IgD-negative memory B cell (primary cell): Measurements from ENCODE around the gene KLHL42. TPM values are rescaled to one million over a fixed set of nuclear protein-coding genes. Genes with fewer than 3 reads are reported as not detected.

Experiments
- H3K27ac Mint-ChIP-seq, 3 donors: one replicate each; pipeline ENCODE4 v1.8.0; 2020 to 2022; ENCODE audit warnings: mild to moderate bottlenecking in 3 of 3, mixed read lengths in 3 of 3, moderate library complexity in 1 of 3
- H3K27me3 Mint-ChIP-seq: one replicate; pipeline ENCODE4 v1.8.0; 2021; ENCODE audit warnings: mixed read lengths
- H3K36me3 Mint-ChIP-seq: one replicate; pipeline ENCODE4 v1.8.0; 2020; ENCODE audit warnings: mild to moderate bottlenecking, mixed read lengths
- H3K4me1 Mint-ChIP-seq, 3 donors: one replicate each; pipeline ENCODE4 v1.8.0; 2020 to 2022; ENCODE audit warnings: mixed read lengths in 3 of 3, mild to moderate bottlenecking in 1 of 3
- H3K4me3 Mint-ChIP-seq, 4 donors: one replicate each; pipeline ENCODE4 v1.8.0; 2020 to 2022; ENCODE audit warnings: mild to moderate bottlenecking in 4 of 4, mixed read lengths in 4 of 4, moderate library complexity in 3 of 4
- H3K9me3 Mint-ChIP-seq, 3 donors: one replicate each; pipeline ENCODE4 v1.8.0; 2020 to 2021; ENCODE audit warnings: mixed read lengths in 3 of 3, mild to moderate bottlenecking in 1 of 3
- polyA plus RNA-seq: library from polyadenylated mRNA; unstranded; fragments of 300-500 nt; fragmentation: Illumina TruSeq; gene quantifications from one replicate; pipeline ENCODE4 v1.2.3, GENCODE V29; 2021

The KLHL42 gene
- polyA plus RNA-seq, 1 donor from 2014 or later, result 12.8 TPM

GRCh38 chr12:27771481-27772327 lies 8.3 kb upstream of the KLHL42 start:
- Mint-ChIP-seq H3K4me1 (peaks cover 0 to 2% (median 0%) of the 10 kb centered on the region in 3 donors), H3K27ac (no peak overlapping the region), H3K36me3 (peaks cover 2% of the 10 kb centered on the region), H3K4me3 (no peak overlapping the region), H3K9me3 (no peaks in the 10 kb centered on the region), H3K27me3 (no peaks in the 10 kb centered on the region)

- Mint-ChIP-seq H3K36me3 (peaks cover 3% of the 10 kb centered on the region), H3K27ac (no peak overlapping the region), H3K27me3 (no peaks in the 10 kb centered on the region), H3K4me1 (peaks cover 0 to 2% (median 0%) of the 10 kb centered on the region in 3 donors), H3K4me3 (no peak overlapping the region), H3K9me3 (no peaks in the 10 kb centered on the region)
Observed at GRCh38 chr12:27772328-27773049, 7.5 kb upstream of the KLHL42 start.

GRCh38 chr12:27777141-27777540 lies 2.9 kb upstream of the KLHL42 start:
- Mint-ChIP-seq H3K36me3 (peaks cover 2% of the 10 kb centered on the region), H3K4me1 (peaks cover 8 to 16% (median 15%) of the 10 kb centered on the region in 3 donors), H3K9me3 (no peaks in the 10 kb centered on the region), H3K4me3 (peak overlapping the region in 2 of 4 donors; percentile 12 to 28), H3K27ac (no peak overlapping the region), H3K27me3 (no peaks in the 10 kb centered on the region)

DNA sequence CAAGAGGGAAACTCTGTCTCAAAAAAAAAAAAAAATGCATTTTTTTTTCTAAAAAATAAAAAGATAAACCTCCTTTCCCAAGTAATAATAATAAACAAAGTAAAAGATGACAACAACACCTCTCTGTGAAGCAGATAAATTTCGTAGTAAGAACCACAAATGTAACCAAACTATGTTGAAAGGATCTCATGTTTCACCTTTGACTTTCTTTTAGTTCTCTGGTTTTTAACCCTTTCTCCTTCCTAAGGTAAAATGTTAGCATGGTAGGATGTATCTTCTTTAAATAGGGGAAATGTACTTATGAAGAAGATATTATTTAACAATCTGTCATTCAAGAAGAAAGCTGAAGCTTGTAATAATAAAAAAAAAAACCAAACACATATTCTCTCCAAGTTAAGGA lies 1.8 kb upstream of the KLHL42 start:
- peaks cover 5% of the 10 kb centered on the region for H3K36me3 Mint-ChIP-seq
- H3K27me3 Mint-ChIP-seq, result no peaks in the 10 kb centered on the region
- peaks cover 11 to 23% (median 22%) of the 10 kb centered on the region in 3 donors for H3K4me1 Mint-ChIP-seq
- H3K9me3 Mint-ChIP-seq, result no peaks in the 10 kb centered on the region
- peak overlapping the region in 1 of 4 donors; percentile 87 for H3K4me3 Mint-ChIP-seq
- no peak overlapping the region for H3K27ac Mint-ChIP-seq

GRCh38 chr12:27779416-27779919 lies 565 bp upstream of the KLHL42 start:
- H3K4me1 Mint-ChIP-seq, result peaks cover 17 to 26% (median 25%) of the 10 kb centered on the region in 3 donors
- peak overlapping the region; percentile 1 to 91 (median 57) for H3K27ac Mint-ChIP-seq

GRCh38 chr12:27780612-27781408 lies 777 bp downstream of the KLHL42 start:
- H3K9me3 Mint-ChIP-seq, result no peaks in the 10 kb centered on the region
- H3K4me1 Mint-ChIP-seq, result peaks cover 17 to 30% (median 30%) of the 10 kb centered on the region in 3 donors
- peak overlapping the region; percentile 81 to 92 (median 87) for H3K4me3 Mint-ChIP-seq
- H3K36me3 Mint-ChIP-seq, result peaks cover 8% of the 10 kb centered on the region
- no peaks in the 10 kb centered on the region for H3K27me3 Mint-ChIP-seq
- H3K27ac Mint-ChIP-seq, result peak overlapping the region in 1 of 3 donors; percentile 62

More at GRCh38 chr12:27779416-27779919, 565 bp upstream of the KLHL42 start:
- Mint-ChIP-seq H3K9me3 (no peaks in the 10 kb centered on the region), H3K4me3 (peak overlapping the region; percentile 83 to 95 (median 90)), H3K36me3 (peaks cover 6% of the 10 kb centered on the region), H3K27me3 (no peaks in the 10 kb centered on the region)

DNA sequence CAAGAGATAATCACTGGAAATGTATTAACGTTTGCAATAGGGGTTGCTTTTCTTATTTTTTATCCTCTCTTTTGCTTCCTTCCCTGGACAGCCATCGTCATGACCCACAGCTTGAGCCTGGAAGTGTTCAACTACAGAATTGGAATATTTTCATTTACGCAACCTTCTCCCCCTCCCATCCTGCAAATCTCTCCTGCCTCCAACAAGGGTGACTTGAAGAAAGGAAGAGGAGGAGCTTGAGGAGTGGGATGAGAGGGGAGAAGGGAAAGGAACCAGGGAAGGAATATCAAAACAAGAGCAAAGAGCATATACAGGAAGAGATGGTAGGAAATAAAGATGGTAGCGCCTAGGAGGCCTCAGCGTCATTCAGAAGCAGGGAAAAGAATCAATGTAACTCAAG lies 1.6 kb downstream of the KLHL42 start:
- Mint-ChIP-seq H3K9me3 (no peaks in the 10 kb centered on the region), H3K27me3 (no peaks in the 10 kb centered on the region), H3K4me3 (peak overlapping the region in 3 of 4 donors; percentile 63 to 83 (median 81)), H3K36me3 (peaks cover 8% of the 10 kb centered on the region), H3K27ac (peak overlapping the region in 2 of 3 donors; percentile 31 to 62), H3K4me1 (peaks cover 17 to 36% (median 33%) of the 10 kb centered on the region in 3 donors)

DNA sequence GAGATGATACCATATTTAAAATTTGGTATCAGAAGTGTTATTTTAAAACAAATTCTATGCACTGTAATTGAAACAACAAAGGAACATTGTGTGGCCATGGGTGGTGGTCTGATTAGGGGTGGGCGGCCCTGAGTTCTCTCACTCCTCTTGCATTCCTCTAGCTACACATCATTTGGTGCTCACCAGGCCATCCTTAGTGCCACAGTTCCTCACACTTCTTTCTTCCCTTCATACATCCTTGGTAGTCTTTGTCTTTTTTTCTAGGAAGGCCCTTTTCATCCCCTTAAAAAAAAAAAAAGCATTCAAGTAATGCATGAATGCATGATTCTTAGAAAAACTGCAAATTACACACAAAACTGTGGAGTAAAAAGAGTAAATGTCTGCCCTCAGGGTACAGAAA lies 2.4 kb downstream of the KLHL42 start:
- Mint-ChIP-seq H3K36me3 (peaks cover 7% of the 10 kb centered on the region), H3K27me3 (no peaks in the 10 kb centered on the region), H3K4me3 (peak overlapping the region in 3 of 4 donors; percentile 38 to 81 (median 63)), H3K4me1 (peaks cover 18 to 36% (median 33%) of the 10 kb centered on the region in 3 donors), H3K27ac (peak overlapping the region in 1 of 3 donors; percentile 43), H3K9me3 (no peaks in the 10 kb centered on the region)

DNA sequence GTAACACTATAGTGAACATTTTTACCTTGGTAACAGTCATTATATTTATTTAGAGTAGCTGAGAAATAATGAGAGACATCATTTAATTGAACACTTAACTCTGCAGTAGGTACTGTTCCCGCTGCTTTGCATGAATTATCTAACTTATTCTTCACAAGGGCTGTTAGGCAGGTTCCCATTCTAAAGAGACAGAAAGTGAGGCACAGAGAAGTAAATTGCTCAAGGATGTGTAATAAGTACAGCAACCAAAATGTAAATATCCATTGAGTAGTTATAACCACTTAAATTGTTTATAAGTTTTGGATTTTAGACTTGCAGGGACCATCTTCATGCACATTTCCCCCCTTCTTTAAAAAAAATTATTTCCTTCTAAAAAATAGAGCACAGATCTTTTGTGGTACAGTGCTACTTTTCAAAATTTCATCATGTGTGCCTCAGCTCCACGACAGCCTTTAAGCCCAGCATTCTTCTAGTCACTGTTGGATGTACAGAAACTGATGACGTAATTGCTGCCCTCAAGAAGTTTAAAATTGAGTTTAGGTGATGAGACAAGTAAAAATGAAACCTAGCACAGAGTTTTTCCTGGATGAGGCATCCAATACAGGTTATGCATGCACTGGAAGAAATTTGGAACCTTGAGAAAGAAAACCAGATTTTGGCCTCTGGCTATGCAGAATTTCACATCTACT lies 6.0 kb downstream of the KLHL42 start:
- Mint-ChIP-seq H3K27ac (no peak overlapping the region), H3K9me3 (no peaks in the 10 kb centered on the region), H3K4me3 (no peak overlapping the region)

GRCh38 chr12:27787559-27787958 lies 7.5 kb downstream of the KLHL42 start:
- H3K9me3 Mint-ChIP-seq, result no peaks in the 10 kb centered on the region
- no peak overlapping the region for H3K27ac Mint-ChIP-seq
- peaks cover 15% of the 10 kb centered on the region for H3K36me3 Mint-ChIP-seq
- peaks cover 12 to 22% (median 12%) of the 10 kb centered on the region in 3 donors for H3K4me1 Mint-ChIP-seq
- H3K27me3 Mint-ChIP-seq, result no peaks in the 10 kb centered on the region
- no peak overlapping the region for H3K4me3 Mint-ChIP-seq

More for the DNA sequence above, 6.0 kb downstream of the KLHL42 start:
- H3K36me3 Mint-ChIP-seq, result peaks cover 13% of the 10 kb centered on the region
- no peaks in the 10 kb centered on the region for H3K27me3 Mint-ChIP-seq
- H3K4me1 Mint-ChIP-seq, result peaks cover 14 to 36% (median 27%) of the 10 kb centered on the region in 3 donors

GRCh38 chr12:27790179-27790578 lies 10.1 kb downstream of the KLHL42 start:
- Mint-ChIP-seq H3K27ac (peak overlapping the region in 1 of 3 donors; percentile 10), H3K4me3 (no peak overlapping the region), H3K4me1 (peaks cover 3 to 14% (median 7%) of the 10 kb centered on the region in 3 donors), H3K27me3 (no peaks in the 10 kb centered on the region), H3K9me3 (no peaks in the 10 kb centered on the region), H3K36me3 (peaks cover 9% of the 10 kb centered on the region)

- no peak overlapping the region for H3K27ac Mint-ChIP-seq
- no peaks in the 10 kb centered on the region for H3K27me3 Mint-ChIP-seq
- no peaks in the 10 kb centered on the region for H3K9me3 Mint-ChIP-seq
Observed at GRCh38 chr12:27794818-27795584, 15.0 kb downstream of the KLHL42 start.

GRCh38 chr12:27796128-27796527 lies 16.1 kb downstream of the KLHL42 start:
- Mint-ChIP-seq H3K9me3 (no peaks in the 10 kb centered on the region), H3K36me3 (peaks cover 6% of the 10 kb centered on the region), H3K4me3 (no peak overlapping the region), H3K27ac (no peak overlapping the region), H3K27me3 (no peaks in the 10 kb centered on the region), H3K4me1 (peaks cover 0 to 3% (median 0%) of the 10 kb centered on the region in 3 donors)

More at GRCh38 chr12:27794818-27795584, 15.0 kb downstream of the KLHL42 start:
- peaks cover 0 to 3% (median 0%) of the 10 kb centered on the region in 3 donors for H3K4me1 Mint-ChIP-seq
- peaks cover 6% of the 10 kb centered on the region for H3K36me3 Mint-ChIP-seq
- H3K4me3 Mint-ChIP-seq, result no peak overlapping the region
